Naive thymus-derived CD4-positive, alpha-beta T cell (primary cell): ENCODE data around the gene LAMP1. TPM values are rescaled to one million over a fixed set of nuclear protein-coding genes. Genes with fewer than 3 reads are reported as not detected.

ENCODE experiments used
- ATAC-seq: fragments of 150-1000 bp; cut with Tn5 transposase; 2 replicates; pipeline ENCODE4 v1.10.0; 2021; ENCODE audit warnings: mild to moderate bottlenecking, moderate library complexity
- CTCF ChIA-PET: fragments of 350-600 bp; sonication (Branson Sonifier 250); formaldehyde crosslinking; loops from one replicate; lab custom pipeline; 2021; ENCODE audit warnings: antibody characterized with exemption; lab: Charles Lee
- POLR2A ChIA-PET: fragments of 350-600 bp; sonication (Branson Sonifier 250); formaldehyde crosslinking; loops from one replicate; lab custom pipeline; 2021; ENCODE audit warnings: antibody characterized with exemption, inconsistent platforms; lab: Charles Lee
- DNase-seq, 9 donors: peaks; one replicate each; pipeline versions ENCODE4 v3.0.0 to v3.0.0-alpha.2; 2020 to 2022; ENCODE audit warnings: mixed read lengths in 1 of 9
- H3K27ac ChIP-seq: one replicate; pipeline ENCODE4 v1.7.0; 2013; ENCODE audit warnings: mild to moderate bottlenecking, low read depth, low read length, moderate library complexity
- H3K27me3 ChIP-seq, 2 donors: one replicate each; pipeline ENCODE4 v1.7.0; 2013; ENCODE audit warnings: low read length in 2 of 2, mild to moderate bottlenecking in 2 of 2, moderate library complexity in 2 of 2; ENCODE audit not compliant: control insufficient read depth in 2 of 2, insufficient read depth in 2 of 2
- H3K36me3 ChIP-seq, 3 experiments: 1 replicate in 2 of 3; 2 replicates in 1 of 3; pipeline ENCODE4 v1.7.0; 2013; ENCODE audit warnings: low read length in 3 of 3, mild to moderate bottlenecking in 3 of 3, moderate library complexity in 1 of 3; ENCODE audit not compliant: insufficient read depth in 3 of 3, control insufficient read depth in 2 of 3
- H3K4me1 ChIP-seq, 2 donors: one replicate each; pipeline ENCODE4 v1.7.0; 2013; ENCODE audit warnings: low read length in 2 of 2, mild to moderate bottlenecking in 2 of 2, moderate library complexity in 1 of 2; ENCODE audit not compliant: control insufficient read depth in 2 of 2, insufficient read depth in 2 of 2
- H3K4me3 ChIP-seq: 2 replicates; pipeline ENCODE4 v1.7.0; 2013; ENCODE audit warnings: mild to moderate bottlenecking, low read length
- H3K9me3 ChIP-seq, 3 experiments: 1 replicate in 2 of 3; 2 replicates in 1 of 3; pipeline ENCODE4 v1.7.0; 2013; ENCODE audit warnings: low read length in 3 of 3; ENCODE audit not compliant: control insufficient read depth in 2 of 3
- H3K27ac Mint-ChIP-seq, 9 donors: one replicate each; pipeline ENCODE4 v1.8.0; 2020 to 2022; ENCODE audit warnings: mixed read lengths in 9 of 9, mild to moderate bottlenecking in 8 of 9, moderate library complexity in 5 of 9, inconsistent platforms in 2 of 9
- H3K27me3 Mint-ChIP-seq, 5 donors: one replicate each; pipeline ENCODE4 v1.8.0; 2021 to 2022; ENCODE audit warnings: mixed read lengths in 5 of 5, mild to moderate bottlenecking in 1 of 5
- H3K36me3 Mint-ChIP-seq, 5 donors: one replicate each; pipeline ENCODE4 v1.8.0; 2020 to 2022; ENCODE audit warnings: mixed read lengths in 5 of 5, mild to moderate bottlenecking in 3 of 5, inconsistent platforms in 1 of 5
- H3K4me1 Mint-ChIP-seq, 7 donors: one replicate each; pipeline ENCODE4 v1.8.0; 2020 to 2022; ENCODE audit warnings: mixed read lengths in 7 of 7, mild to moderate bottlenecking in 3 of 7, inconsistent platforms in 1 of 7
- H3K4me3 Mint-ChIP-seq, 10 donors: one replicate each; pipeline ENCODE4 v1.8.0; 2020 to 2022; ENCODE audit warnings: mild to moderate bottlenecking in 10 of 10, mixed read lengths in 10 of 10, moderate library complexity in 6 of 10, inconsistent platforms in 2 of 10
- H3K9me3 Mint-ChIP-seq, 11 donors: one replicate each; pipeline ENCODE4 v1.8.0; 2020 to 2022; ENCODE audit warnings: mixed read lengths in 11 of 11, mild to moderate bottlenecking in 4 of 11, inconsistent platforms in 1 of 11, moderate library complexity in 1 of 11
- intact Hi-C, 2 donors: fragments of 100-400 bp; cut with micrococcal nuclease; formaldehyde crosslinking; loops; one replicate each; pipeline ENCODE4 v1.15.1; 2023
- polyA plus RNA-seq, 2 donors: library from polyadenylated mRNA; unstranded; fragments of 300-500 nt; fragmentation: Illumina TruSeq; gene quantifications; one replicate each; pipeline ENCODE4 v1.2.3, GENCODE V29; 2021
- total RNA-seq, 6 experiments: library from RNA in 5 of 6; stranded (reverse) in 5 of 6; gene quantifications; 1 replicate in 5 of 6; 2 replicates in 1 of 6; pipeline ENCODE4 v1.2.3 and lab custom pipeline; 2021 to 2026

LAMP1 gene
- total and polyA plus RNA-seq, 7 experiments from 2014 or later, result 21.6 to 113 (median 92.7) TPM

GRCh38 chr13:113351514-113352026, 54.5 kb downstream of the LAMP1 start:
- Histone ChIP-seq H3K27me3 (no peaks in the 10 kb centered on the region), H3K27ac (no peak overlapping the region), H3K9me3 (peaks cover 0 to 5% (median 0%) of the 10 kb centered on the region in 3 experiments), H3K4me1 (no peaks in the 10 kb centered on the region), H3K36me3 (no peaks in the 10 kb centered on the region), H3K4me3 (no peak overlapping the region)
- no peak for ATAC-seq
- Mint-ChIP-seq H3K4me1 (peaks cover 0 to 3% (median 0%) of the 10 kb centered on the region in 7 donors), H3K27me3 (no peaks in the 10 kb centered on the region), H3K36me3 (no peaks in the 10 kb centered on the region), H3K9me3 (peaks cover 0 to 4% (median 0%) of the 10 kb centered on the region in 11 donors), H3K4me3 (no peak overlapping the region), H3K27ac (no peak overlapping the region)
- ChIA-PET CTCF (no interaction called here), POLR2A (no interaction called here)
- intact Hi-C loops, result no loop called here
- no peak for DNase-seq

GRCh38 chr13:113353254-113353653, 56.2 kb downstream of the LAMP1 start:
- intact Hi-C loops, result no loop called here

GRCh38 chr13:113354831-113355610, 58.0 kb downstream of the LAMP1 start:
- no peak overlapping the region for H3K4me3 ChIP-seq
- no peaks in the 10 kb centered on the region for H3K27me3 ChIP-seq
- H3K4me1 Mint-ChIP-seq, result peaks cover 0 to 3% (median 0%) of the 10 kb centered on the region in 7 donors
- no peaks in the 10 kb centered on the region for H3K4me1 ChIP-seq
- no peaks in the 10 kb centered on the region for H3K9me3 Mint-ChIP-seq
- H3K27ac Mint-ChIP-seq, result no peak overlapping the region
- ATAC-seq (no peak), DNase-seq (no peak)
- no peaks in the 10 kb centered on the region for H3K36me3 Mint-ChIP-seq
- no peaks in the 10 kb centered on the region for H3K9me3 ChIP-seq
- CTCF ChIA-PET, result no interaction called here
- H3K27me3 Mint-ChIP-seq, result peaks cover 0 to 9% (median 0%) of the 10 kb centered on the region in 5 donors
- POLR2A ChIA-PET, result no interaction called here
- intact Hi-C loops, result no loop called here
- no peak overlapping the region for H3K4me3 Mint-ChIP-seq
- H3K27ac ChIP-seq, result no peak overlapping the region
- no peaks in the 10 kb centered on the region for H3K36me3 ChIP-seq

More at GRCh38 chr13:113353254-113353653, 56.2 kb downstream of the LAMP1 start:
- Mint-ChIP-seq H3K27me3 (no peaks in the 10 kb centered on the region), H3K27ac (no peak overlapping the region), H3K9me3 (peaks cover 0 to 1% (median 0%) of the 10 kb centered on the region in 11 donors), H3K4me3 (no peak overlapping the region), H3K36me3 (no peaks in the 10 kb centered on the region), H3K4me1 (peaks cover 0 to 3% (median 0%) of the 10 kb centered on the region in 7 donors)
- H3K4me3 ChIP-seq, result no peak overlapping the region
- no peaks in the 10 kb centered on the region for H3K36me3 ChIP-seq
- no peak for DNase-seq
- ATAC-seq, result no peak
- ChIA-PET CTCF (no interaction called here), POLR2A (no interaction called here)
- H3K27ac ChIP-seq, result no peak overlapping the region
- no peaks in the 10 kb centered on the region for H3K9me3 ChIP-seq
- no peaks in the 10 kb centered on the region for H3K27me3 ChIP-seq
- H3K4me1 ChIP-seq, result no peaks in the 10 kb centered on the region

GRCh38 chr13:113355621-113356020, 58.6 kb downstream of the LAMP1 start:
- no peak overlapping the region for H3K27ac ChIP-seq
- H3K4me1 ChIP-seq, result no peaks in the 10 kb centered on the region
- no peak overlapping the region for H3K4me3 ChIP-seq
- no peak overlapping the region for H3K4me3 Mint-ChIP-seq
- DNase-seq (no peak), ATAC-seq (no peak)
- H3K27ac Mint-ChIP-seq, result no peak overlapping the region
- peaks cover 0 to 15% (median 0%) of the 10 kb centered on the region in 5 donors for H3K27me3 Mint-ChIP-seq
- no peaks in the 10 kb centered on the region for H3K36me3 Mint-ChIP-seq
- no peaks in the 10 kb centered on the region for H3K36me3 ChIP-seq
- H3K9me3 Mint-ChIP-seq, result no peaks in the 10 kb centered on the region
- POLR2A ChIA-PET, result no interaction called here
- H3K27me3 ChIP-seq, result no peaks in the 10 kb centered on the region
- H3K9me3 ChIP-seq, result no peaks in the 10 kb centered on the region
- peaks cover 0 to under 1% (median 0%) of the 10 kb centered on the region in 7 donors for H3K4me1 Mint-ChIP-seq
- CTCF ChIA-PET, result no interaction called here
- intact Hi-C loops, result no loop called here

- Mint-ChIP-seq H3K27me3 (peaks cover 0 to 24% (median 3%) of the 10 kb centered on the region in 5 donors), H3K36me3 (no peaks in the 10 kb centered on the region), H3K27ac (no peak overlapping the region), H3K4me3 (no peak overlapping the region), H3K4me1 (peaks cover 0 to 5% (median 0%) of the 10 kb centered on the region in 7 donors), H3K9me3 (no peaks in the 10 kb centered on the region)
- H3K9me3 ChIP-seq, result no peaks in the 10 kb centered on the region
- CTCF ChIA-PET, result interaction anchor here (0.7 kb wide), 1 partner anchor 395 kb away, joined by 3 read pairs; no protein-coding TSS in a partner anchor
- H3K36me3 ChIP-seq, result no peaks in the 10 kb centered on the region
- DNase-seq (no peak), ATAC-seq (no peak)
- H3K27me3 ChIP-seq, result no peaks in the 10 kb centered on the region
- no peak overlapping the region for H3K27ac ChIP-seq
- intact Hi-C loops, result no loop called here
- no peaks in the 10 kb centered on the region for H3K4me1 ChIP-seq
- no peak overlapping the region for H3K4me3 ChIP-seq
- POLR2A ChIA-PET, result no interaction called here
These were observed 59.6 kb downstream of the LAMP1 start for GRCh38 chr13:113356596-113356995.

GRCh38 chr13:113357529-113357928, 60.5 kb downstream of the LAMP1 start:
- Histone ChIP-seq H3K4me1 (no peaks in the 10 kb centered on the region), H3K36me3 (no peaks in the 10 kb centered on the region), H3K27ac (no peak overlapping the region), H3K4me3 (no peak overlapping the region), H3K9me3 (no peaks in the 10 kb centered on the region), H3K27me3 (no peaks in the 10 kb centered on the region)
- no peak overlapping the region for H3K27ac Mint-ChIP-seq
- intact Hi-C loops, result no loop called here
- no peaks in the 10 kb centered on the region for H3K9me3 Mint-ChIP-seq
- H3K36me3 Mint-ChIP-seq, result no peaks in the 10 kb centered on the region
- ATAC-seq (no peak), DNase-seq (no peak)
- POLR2A ChIA-PET, result interaction anchor here (0.7 kb wide), 1 partner anchor 193 kb away, joined by 3 read pairs; no protein-coding TSS in a partner anchor
- peaks cover under 1 to 33% (median 4%) of the 10 kb centered on the region in 5 donors for H3K27me3 Mint-ChIP-seq
- no peak overlapping the region for H3K4me3 Mint-ChIP-seq
- peaks cover 0 to 9% (median under 1%) of the 10 kb centered on the region in 7 donors for H3K4me1 Mint-ChIP-seq
- CTCF ChIA-PET, result interaction anchor here (0.7 kb wide), 1 partner anchor 396 kb away, joined by 3 read pairs; no protein-coding TSS in a partner anchor
